Measurements from ENCODE around the gene CSN2.
"Not testable (repeated sequence)": the region's sequence is repeated elsewhere in the genome, so short reads cannot be mapped to it uniquely, and the experiment has no call there.

Gene CSN2

GRCh38 chr4:69957209-69957608 is 8.3 kb downstream of the CSN2 start:
- DNase-seq (ENCODE audit: low spot score) = no peak
- TF ChIP-seq CTCF (IDR thresholded peaks at IDR 0.05; ENCODE audit: extremely low read depth, insufficient read depth, missing control alignments) = no peak
- in situ Hi-C loops (cut with MboI; ENCODE audit: low pct_unique_long_range_greater_than_20kb, low sequenced_read_pairs, unreplicated experiment) = no loop called here

- TF ChIP-seq CTCF (IDR thresholded peaks at IDR 0.05; ENCODE audit: extremely low read depth, insufficient read depth, missing control alignments) = no peak
- DNase-seq (ENCODE audit: low spot score) = no peak
- in situ Hi-C loops (cut with MboI; ENCODE audit: low pct_unique_long_range_greater_than_20kb, low sequenced_read_pairs, unreplicated experiment) = no loop called here
Observed at GRCh38 chr4:69951602-69952001, 13.9 kb downstream of the CSN2 start.

GRCh38 chr4:69936566-69936965 is 29.0 kb downstream of the CSN2 start:
- no peak for TF ChIP-seq CTCF (IDR thresholded peaks at IDR 0.05; ENCODE audit: extremely low read depth, insufficient read depth, missing control alignments)
- no peak for DNase-seq (ENCODE audit: low spot score)
- in situ Hi-C loops (cut with MboI; ENCODE audit: low pct_unique_long_range_greater_than_20kb, low sequenced_read_pairs, unreplicated experiment) = no loop called here

- in situ Hi-C loops (cut with MboI; ENCODE audit: low pct_unique_long_range_greater_than_20kb, low sequenced_read_pairs, unreplicated experiment) = no loop called here
- DNase-seq (ENCODE audit: low spot score) = no peak
- no peak for TF ChIP-seq CTCF (IDR thresholded peaks at IDR 0.05; ENCODE audit: extremely low read depth, insufficient read depth, missing control alignments)
Observed at GRCh38 chr4:69934150-69934549, 31.4 kb downstream of the CSN2 start.

- no peak for DNase-seq (ENCODE audit: low spot score)
- in situ Hi-C loops (cut with MboI; ENCODE audit: low pct_unique_long_range_greater_than_20kb, low sequenced_read_pairs, unreplicated experiment) = no loop called here
- TF ChIP-seq CTCF (IDR thresholded peaks at IDR 0.05; ENCODE audit: extremely low read depth, insufficient read depth, missing control alignments) = no peak
Observed at GRCh38 chr4:69930768-69931167, 34.8 kb downstream of the CSN2 start, which contains the start of gene CSN1S1. Gene CSN1S1, plus strand, starts transcription at chr4:69931068. Its CDS starts 1,488 bp downstream, at chr4:69932556.

GRCh38 chr4:69923782-69924410 is 41.6 kb downstream of the CSN2 start:
- not testable (repeated sequence) for DNase-seq (ENCODE audit: low spot score)
- in situ Hi-C loops (cut with MboI; ENCODE audit: low pct_unique_long_range_greater_than_20kb, low sequenced_read_pairs, unreplicated experiment) = loop anchor here (25.0 kb wide), 1 partner anchor 263 kb away; the partner anchor contains the start of gene ODAM

GRCh38 chr4:69920874-69921273 is 44.7 kb downstream of the CSN2 start:
- TF ChIP-seq CTCF (IDR thresholded peaks at IDR 0.05; ENCODE audit: extremely low read depth, insufficient read depth, missing control alignments) = no peak

More at GRCh38 chr4:69920874-69921273, 44.7 kb downstream of the CSN2 start:
- DNase-seq (ENCODE audit: low spot score) = no peak
- in situ Hi-C loops (cut with MboI; ENCODE audit: low pct_unique_long_range_greater_than_20kb, low sequenced_read_pairs, unreplicated experiment) = loop anchor here (25.0 kb wide), 1 partner anchor 266 kb away; the partner anchor contains the start of gene ODAM

All from GM13977 (cell line).